Nephron (organoid): ENCODE measurements around the gene DLG5.

ENCODE experiments used
- H3K27ac Mint-ChIP-seq, 3 experiments: 2 replicates each; pipeline ENCODE4 v1.8.0; 2020; ENCODE audit warnings: mixed read lengths in 3 of 3, mild to moderate bottlenecking in 2 of 3, moderate library complexity in 1 of 3
- H3K27me3 Mint-ChIP-seq: 2 replicates; pipeline ENCODE4 v1.8.0; 2021; ENCODE audit warnings: low read depth, mild to moderate bottlenecking, moderate library complexity, mixed read lengths
- H3K36me3 Mint-ChIP-seq: 2 replicates; pipeline ENCODE4 v1.8.0; 2020; ENCODE audit warnings: low read depth, mixed read lengths
- H3K4me1 Mint-ChIP-seq: 2 replicates; pipeline ENCODE4 v1.8.0; 2020; ENCODE audit warnings: mixed read lengths
- H3K4me3 Mint-ChIP-seq, 3 experiments: 2 replicates each; pipeline ENCODE4 v1.8.0; 2020; ENCODE audit warnings: mild to moderate bottlenecking in 3 of 3, mixed read lengths in 3 of 3, moderate library complexity in 2 of 3
- H3K9me3 Mint-ChIP-seq: 2 replicates; pipeline ENCODE4 v1.8.0; 2020; ENCODE audit warnings: mixed read lengths
- CTCF ChIP-seq, 3 experiments: fragments of 200-600 bp; sonication (generic); IDR thresholded peaks; one replicate each; pipeline ENCODE4 v1.5.0; 2021; ENCODE audit warnings: antibody characterized with exemption in 3 of 3; ENCODE audit not compliant: unreplicated experiment in 3 of 3

Gene DLG5

GRCh38 chr10:77905781-77906180, 20.8 kb downstream of the DLG5 start:
- Mint-ChIP-seq H3K4me1 (peaks cover 5% of the 10 kb centered on the region), H3K36me3 (peaks cover 29% of the 10 kb centered on the region), H3K9me3 (no peaks in the 10 kb centered on the region), H3K27me3 (no peaks in the 10 kb centered on the region), H3K4me3 (no peak overlapping the region), H3K27ac (no peak overlapping the region)
- no peak for TF ChIP-seq CTCF (IDR thresholded peaks at IDR 0.05; ENCODE audit: unreplicated experiment in 3 of 3)

- peaks cover 29% of the 10 kb centered on the region for H3K36me3 Mint-ChIP-seq
- no peak overlapping the region for H3K27ac Mint-ChIP-seq
- H3K4me1 Mint-ChIP-seq = peaks cover 6% of the 10 kb centered on the region
- H3K4me3 Mint-ChIP-seq = no peak overlapping the region
- TF ChIP-seq CTCF (IDR thresholded peaks at IDR 0.05; ENCODE audit: unreplicated experiment in 3 of 3) = no peak
- no peaks in the 10 kb centered on the region for H3K27me3 Mint-ChIP-seq
- H3K9me3 Mint-ChIP-seq = no peaks in the 10 kb centered on the region
These were observed 21.3 kb downstream of the DLG5 start for GRCh38 chr10:77905086-77905748.

DNA sequence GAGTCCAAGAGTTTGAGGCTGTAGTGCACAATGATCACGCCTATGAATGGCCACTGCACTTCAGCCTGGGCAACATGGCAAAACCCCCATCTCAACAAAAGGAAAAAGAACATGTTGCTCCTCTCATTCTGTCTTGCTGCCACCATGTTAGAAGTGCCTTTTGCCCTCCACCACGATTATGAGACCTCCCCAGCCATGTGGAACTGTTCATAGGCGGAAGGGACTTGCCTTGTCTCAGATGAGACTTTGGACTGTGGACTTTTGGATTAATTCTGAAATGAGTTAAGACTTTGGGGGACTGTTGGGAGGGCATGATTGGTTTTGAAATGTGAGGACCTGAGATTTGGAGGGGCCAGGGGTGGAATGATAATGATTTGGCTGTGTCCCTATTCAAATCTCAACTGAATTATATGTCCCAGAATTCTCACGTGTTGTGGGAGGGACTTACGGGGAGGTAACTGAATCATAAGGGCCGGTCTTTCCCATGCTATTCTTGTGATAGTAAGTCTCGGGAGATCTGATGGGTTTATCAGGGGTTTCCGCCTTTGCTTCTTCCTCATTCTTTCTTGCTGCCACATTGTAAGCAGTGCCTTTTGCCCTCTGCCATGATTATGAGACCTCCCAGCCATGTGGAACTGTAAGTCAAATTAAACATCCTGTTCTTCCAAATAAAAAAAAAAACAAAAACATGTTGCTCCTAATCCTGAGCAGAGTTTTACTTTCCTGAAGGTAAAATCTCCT, 22.3 kb downstream of the DLG5 start:
- peak overlapping the region in 1 of 3 experiments; percentile 13 for H3K27ac Mint-ChIP-seq
- H3K4me1 Mint-ChIP-seq = peaks cover 15% of the 10 kb centered on the region
- H3K9me3 Mint-ChIP-seq = no peaks in the 10 kb centered on the region
- no peak for TF ChIP-seq CTCF (IDR thresholded peaks at IDR 0.05; ENCODE audit: unreplicated experiment in 3 of 3)
- H3K27me3 Mint-ChIP-seq = no peaks in the 10 kb centered on the region
- peaks cover 29% of the 10 kb centered on the region for H3K36me3 Mint-ChIP-seq
- no peak overlapping the region for H3K4me3 Mint-ChIP-seq

DNA sequence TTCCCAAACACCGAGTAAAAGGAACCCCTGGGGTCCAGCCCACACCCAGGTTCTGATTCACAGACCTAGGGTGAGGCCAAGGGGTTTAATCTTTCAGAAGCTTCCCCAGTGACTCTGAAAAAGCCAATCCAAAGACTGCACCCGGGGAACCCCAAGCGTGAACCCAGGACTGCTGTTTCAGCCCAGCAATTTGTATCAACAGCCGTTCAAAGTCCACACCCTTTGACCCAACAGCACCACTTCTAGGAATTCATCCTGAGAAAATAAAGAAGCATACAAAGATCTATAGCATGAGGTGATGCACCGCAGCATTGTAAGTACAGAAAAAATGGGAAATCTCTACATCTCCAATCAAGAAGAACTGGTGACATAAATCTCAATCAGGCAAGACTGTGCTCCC, 24.4 kb downstream of the DLG5 start:
- TF ChIP-seq CTCF (IDR thresholded peaks at IDR 0.05; ENCODE audit: unreplicated experiment in 3 of 3) = no peak

GRCh38 chr10:77901743-77902142, 24.8 kb downstream of the DLG5 start:
- no peak overlapping the region for H3K27ac Mint-ChIP-seq
- no peaks in the 10 kb centered on the region for H3K9me3 Mint-ChIP-seq
- no peak overlapping the region for H3K4me3 Mint-ChIP-seq
- peaks cover 14% of the 10 kb centered on the region for H3K4me1 Mint-ChIP-seq
- no peak for TF ChIP-seq CTCF (IDR thresholded peaks at IDR 0.05; ENCODE audit: unreplicated experiment in 3 of 3)
- H3K27me3 Mint-ChIP-seq = no peaks in the 10 kb centered on the region
- peaks cover 26% of the 10 kb centered on the region for H3K36me3 Mint-ChIP-seq

More for the DNA sequence above, 24.4 kb downstream of the DLG5 start:
- no peak overlapping the region for H3K27ac Mint-ChIP-seq
- H3K27me3 Mint-ChIP-seq = no peaks in the 10 kb centered on the region
- H3K36me3 Mint-ChIP-seq = peaks cover 29% of the 10 kb centered on the region
- peaks cover 14% of the 10 kb centered on the region for H3K4me1 Mint-ChIP-seq
- H3K4me3 Mint-ChIP-seq = no peak overlapping the region
- H3K9me3 Mint-ChIP-seq = no peaks in the 10 kb centered on the region
